Ishikawa (cell line): ENCODE results near the gene RAF1.

Experiments
- CEBPB ChIP-seq: IDR thresholded peaks from 2 replicates; pipeline ENCODE4 v1.6.1; 2012
- CREB1 ChIP-seq: IDR thresholded peaks from 2 replicates; pipeline ENCODE4 v1.6.1; 2012; ENCODE audit warnings: low read depth
- EGR1 ChIP-seq: IDR thresholded peaks from 2 replicates; pipeline ENCODE4 v1.6.1; 2012
- EP300 ChIP-seq: IDR thresholded peaks from 2 replicates; pipeline ENCODE4 v1.6.1; 2012; ENCODE audit warnings: borderline replicate concordance
- FOXM1 ChIP-seq: IDR thresholded peaks from 2 replicates; pipeline ENCODE4 v1.6.1; 2012; ENCODE audit warnings: low read depth, borderline replicate concordance
- MAX ChIP-seq: IDR thresholded peaks from 2 replicates; pipeline ENCODE4 v1.6.1; 2012
- NFIC ChIP-seq: IDR thresholded peaks from 2 replicates; pipeline ENCODE4 v1.6.1; 2012
- RAD21 ChIP-seq: IDR thresholded peaks from 2 replicates; pipeline ENCODE4 v1.6.1; 2012; ENCODE audit warnings: low read depth
- REST ChIP-seq: IDR thresholded peaks from 2 replicates; pipeline ENCODE4 v1.6.1; 2012; ENCODE audit warnings: low read depth, mild to moderate bottlenecking
- TAF1 ChIP-seq: IDR thresholded peaks from 2 replicates; pipeline ENCODE4 v1.6.1; 2012; ENCODE audit warnings: low read depth, mild to moderate bottlenecking
- TCF12 ChIP-seq: IDR thresholded peaks from 2 replicates; pipeline ENCODE4 v1.6.1; 2012; ENCODE audit warnings: low read depth
- TEAD4 ChIP-seq: IDR thresholded peaks from 2 replicates; pipeline ENCODE4 v1.6.1; 2012
- USF1 ChIP-seq: IDR thresholded peaks from 2 replicates; pipeline ENCODE4 v1.6.1; 2012
- YY1 ChIP-seq: IDR thresholded peaks from 2 replicates; pipeline ENCODE4 v1.6.1; 2012; ENCODE audit warnings: low read depth
- ZBTB7A ChIP-seq: IDR thresholded peaks from 2 replicates; pipeline ENCODE4 v1.6.1; 2012; ENCODE audit warnings: low read depth

The RAF1 gene

GRCh38 chr3:12569836-12570235 lies 94.1 kb downstream of the RAF1 start:
- TF ChIP-seq USF1 (no peak), TAF1 (no peak), RAD21 (no peak), EGR1 (no peak), ZBTB7A (no peak), REST (no peak), EP300 (no peak), TEAD4 (no peak), MAX (no peak), YY1 (no peak), CREB1 (no peak), CEBPB (no peak), NFIC (no peak), TCF12 (no peak), FOXM1 (no peak)

- no peak for TF ChIP-seq RAD21
- TF ChIP-seq CEBPB, result no peak
- no peak for TF ChIP-seq FOXM1
- no peak for TF ChIP-seq MAX
- no peak for TF ChIP-seq EP300
Observed at GRCh38 chr3:12568747-12569146, 95.2 kb downstream of the RAF1 start.

GRCh38 chr3:12566976-12567375 lies 96.9 kb downstream of the RAF1 start:
- TF ChIP-seq REST (no peak), YY1 (no peak), CREB1 (no peak), TAF1 (no peak), USF1 (no peak), ZBTB7A (no peak), FOXM1 (no peak), NFIC (no peak), EP300 (no peak), EGR1 (no peak)

GRCh38 chr3:12562451-12562850 lies 101.5 kb downstream of the RAF1 start:
- TF ChIP-seq FOXM1 (no peak), YY1 (no peak), EP300 (no peak), NFIC (no peak)

- TF ChIP-seq USF1, result no peak
Observed at GRCh38 chr3:12561397-12561796, 102.5 kb downstream of the RAF1 start.

- TF ChIP-seq REST (no peak), YY1 (no peak), NFIC (no peak), ZBTB7A (no peak), TCF12 (no peak), RAD21 (no peak), FOXM1 (no peak), CREB1 (no peak), EP300 (no peak), MAX (no peak), USF1 (no peak)
Observed at GRCh38 chr3:12560505-12561190, 103.3 kb downstream of the RAF1 start.
